HG03095 (cell line): ENCODE measurements around the gene COL23A1.

Experiments used
- ATAC-seq: cut with Tn5 transposase; IDR thresholded peaks from one replicate; pipeline ENCODE4 v1.9.1; 2021; ENCODE audit warnings: moderate library complexity; ENCODE audit not compliant: unreplicated experiment

Gene COL23A1

DNA sequence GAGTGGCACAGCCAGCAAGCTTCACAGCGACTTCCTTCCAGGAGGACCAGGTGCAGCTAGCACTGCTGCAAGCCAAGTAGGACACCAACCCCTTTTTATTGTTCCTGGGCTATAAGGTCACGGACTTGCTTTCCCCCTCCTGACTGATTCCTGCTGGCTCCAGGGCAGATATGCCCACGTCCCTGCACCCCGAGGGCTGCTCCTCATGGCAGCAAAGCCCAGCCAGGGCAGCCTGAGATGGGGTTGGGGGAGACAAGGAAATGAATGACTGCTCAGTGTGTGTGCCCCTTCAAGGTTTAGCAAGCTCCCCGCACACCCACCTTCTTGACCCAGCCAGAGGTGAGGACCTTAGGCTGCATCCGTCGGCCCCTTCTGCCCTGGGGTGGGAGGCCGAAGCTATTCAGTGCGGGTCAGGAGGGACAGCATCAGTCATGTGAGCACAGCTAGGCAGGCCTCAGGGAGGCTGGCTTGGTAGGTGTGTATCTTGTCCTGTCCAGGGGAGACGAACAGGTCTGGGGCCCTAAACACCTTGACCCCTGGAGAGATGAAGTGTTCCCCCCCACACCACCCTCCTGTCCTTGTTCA is 221.4 kb downstream of the COL23A1 start:
- ATAC-seq = no peak

DNA sequence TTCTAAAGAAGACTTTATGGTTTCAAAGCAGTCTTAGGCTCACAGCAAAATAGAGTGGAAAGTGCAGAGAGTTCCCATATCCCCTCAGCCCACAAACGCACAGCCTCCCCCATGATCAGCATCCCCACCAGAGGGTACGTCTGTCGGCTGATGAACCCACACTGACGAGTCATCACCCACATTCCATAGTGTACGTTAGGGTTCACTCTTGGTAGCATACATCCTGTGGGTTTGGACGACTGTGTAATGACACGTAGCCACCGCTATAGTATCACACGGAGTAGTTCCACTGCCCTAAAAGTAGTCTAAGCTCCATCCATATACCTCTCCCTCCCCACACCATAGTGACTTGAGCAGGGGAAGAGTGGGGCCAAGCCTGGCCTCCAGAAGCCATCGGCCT is 221.9 kb downstream of the COL23A1 start:
- ATAC-seq = no peak

DNA sequence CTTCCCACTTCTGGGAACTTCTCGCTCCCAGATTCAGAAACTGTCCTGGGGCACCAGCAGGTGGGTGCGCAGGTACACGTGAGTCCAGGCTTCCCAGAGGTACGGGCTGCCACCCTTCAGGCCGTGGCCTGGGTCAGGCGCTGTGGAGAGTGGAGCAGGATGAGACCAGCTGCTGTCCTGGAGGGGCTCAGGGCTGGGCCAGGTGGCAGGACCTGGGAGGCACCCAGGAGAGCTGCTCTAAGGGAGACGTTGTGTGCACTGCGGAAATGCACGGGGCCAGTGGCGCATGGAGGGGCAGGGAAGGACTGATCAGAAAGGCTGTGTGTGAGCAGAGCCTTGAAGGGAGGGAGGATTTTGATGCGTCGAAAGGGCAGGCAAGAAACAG is 222.5 kb downstream of the COL23A1 start:
- ATAC-seq = no peak

DNA sequence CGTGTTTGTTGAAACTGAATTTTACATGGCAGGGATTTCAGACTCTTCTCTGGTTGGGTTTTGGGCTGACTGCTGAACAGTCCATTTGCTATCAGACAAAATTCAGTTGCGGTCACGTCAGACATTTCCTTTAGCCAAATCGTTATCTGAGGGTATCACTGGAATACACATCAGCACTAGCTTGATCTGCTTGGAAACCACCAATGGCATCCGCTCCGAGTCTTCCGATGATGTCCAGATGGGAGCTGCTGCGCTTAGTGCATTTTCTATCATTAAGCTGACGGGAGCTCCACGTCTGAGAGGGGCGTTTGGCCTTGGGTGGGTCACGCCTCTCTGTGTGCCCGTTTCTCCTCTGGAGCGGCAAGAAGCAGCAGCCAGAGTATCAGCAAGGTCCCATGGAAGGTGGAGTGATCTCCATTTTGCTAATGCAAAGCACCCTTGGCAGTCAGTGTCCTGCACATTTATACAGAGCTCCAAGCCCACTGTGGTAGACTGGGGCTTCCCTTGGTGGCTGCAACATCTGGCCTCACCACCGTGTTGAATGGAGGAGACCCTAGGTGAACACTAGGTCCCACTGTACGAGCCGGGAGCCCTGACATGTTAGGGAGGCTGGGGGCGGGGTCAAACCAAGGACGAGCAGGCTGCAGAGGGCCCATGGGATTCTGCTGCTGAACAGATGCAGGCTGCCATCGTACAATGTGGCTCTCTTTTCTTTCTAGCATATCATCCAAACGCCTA is 223.0 kb downstream of the COL23A1 start:
- no peak for ATAC-seq

DNA sequence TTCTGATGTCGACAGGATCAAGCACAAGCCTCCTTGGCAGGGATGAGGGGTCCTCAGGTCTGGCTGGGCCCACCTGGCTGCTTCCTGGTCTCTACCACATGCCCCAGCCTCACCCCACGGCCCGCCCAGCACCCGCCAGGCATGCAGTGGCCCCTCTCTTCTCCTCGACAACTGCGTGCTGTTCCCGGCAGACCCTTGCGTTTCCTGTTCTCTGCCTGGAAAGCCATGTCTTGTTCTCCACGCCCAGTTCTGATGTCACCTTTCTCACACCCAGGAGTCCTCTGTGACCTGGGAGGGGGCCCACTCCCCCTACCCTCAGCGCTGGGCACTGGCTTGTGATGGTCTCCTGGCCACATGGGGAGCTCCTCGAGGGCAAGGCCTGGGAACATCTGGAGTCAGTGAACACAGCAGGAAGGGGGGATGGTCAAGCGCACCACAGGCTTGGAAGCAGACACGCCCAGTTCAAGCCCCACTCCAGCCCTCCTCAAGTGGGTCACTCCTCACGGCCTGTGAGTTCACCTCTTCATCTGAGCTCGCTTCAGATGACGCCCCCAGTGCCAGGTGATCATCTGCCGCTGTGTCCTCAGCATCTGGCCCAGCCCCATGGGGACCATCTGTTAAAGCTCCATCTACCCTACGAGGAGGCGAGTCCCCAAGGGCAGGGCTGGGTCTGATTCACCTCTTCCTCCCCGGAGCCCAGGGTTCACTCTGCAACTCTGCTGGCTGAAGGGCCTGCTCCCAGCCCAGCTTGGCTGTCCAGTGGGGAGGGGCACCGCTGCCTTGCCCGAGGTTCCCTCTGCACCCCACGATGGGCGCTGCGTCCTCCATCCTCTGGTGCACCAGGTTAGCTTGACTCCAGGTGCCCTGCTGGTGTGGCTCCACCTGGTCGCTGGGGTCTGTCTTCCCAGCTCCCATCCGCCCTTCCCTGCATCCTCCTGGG is 224.4 kb downstream of the COL23A1 start:
- no peak for ATAC-seq

DNA sequence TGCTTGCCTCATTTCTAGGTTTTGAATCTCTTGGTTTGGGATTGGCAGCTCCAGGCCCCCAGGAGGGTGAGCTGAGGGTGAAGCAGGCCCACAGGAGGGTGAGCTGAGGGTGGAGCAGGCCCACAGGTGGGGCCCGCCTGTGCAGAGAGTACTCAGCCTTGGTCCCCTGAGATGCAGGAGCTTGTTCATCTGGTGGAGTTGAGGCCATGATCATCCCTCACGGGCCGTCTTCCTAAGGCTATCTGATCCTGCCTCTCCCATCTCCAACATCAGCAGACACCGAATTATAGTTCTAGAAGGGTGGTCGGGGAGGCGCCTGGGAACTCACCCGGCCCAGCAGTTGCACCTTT is 225.9 kb downstream of the COL23A1 start:
- ATAC-seq = no peak

DNA sequence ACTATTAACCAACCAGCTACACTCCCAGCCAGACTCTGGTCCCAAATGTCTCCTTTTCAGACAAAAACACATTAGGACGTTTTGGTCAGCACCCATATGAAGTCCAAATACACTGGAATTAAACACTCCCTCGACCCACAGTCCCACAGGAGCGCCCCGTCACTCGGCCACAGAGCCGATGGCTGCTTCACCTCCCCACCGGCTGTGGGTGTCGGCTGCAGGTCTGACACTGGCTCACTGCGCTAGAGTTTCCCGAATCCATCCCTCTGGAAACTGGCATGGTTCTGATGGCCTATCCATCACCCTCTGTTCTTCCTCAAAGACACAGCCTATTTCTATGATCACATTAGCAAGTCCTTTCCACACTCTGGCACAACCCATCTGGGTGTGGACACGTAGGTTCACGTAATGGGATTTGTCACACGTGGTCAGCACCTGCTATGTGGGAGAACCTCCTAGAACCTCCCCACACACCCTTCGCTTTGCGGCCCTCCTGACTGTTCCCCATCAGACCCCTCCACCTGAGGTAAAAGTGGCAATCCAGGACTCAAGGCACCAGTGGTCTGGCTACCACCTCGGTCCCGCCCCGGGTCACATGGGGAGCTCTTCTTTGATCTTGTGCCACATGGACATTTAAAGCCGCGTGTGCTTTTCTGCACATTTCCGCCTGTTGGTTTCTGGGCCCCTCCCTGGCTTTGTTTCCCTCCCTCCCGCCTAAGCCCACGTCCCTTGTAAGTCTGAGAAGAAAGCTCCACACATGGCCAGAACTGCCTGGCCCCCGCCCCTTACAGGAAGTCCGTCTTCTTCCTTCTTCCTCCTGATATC is 226.5 kb downstream of the COL23A1 start:
- no peak for ATAC-seq

DNA sequence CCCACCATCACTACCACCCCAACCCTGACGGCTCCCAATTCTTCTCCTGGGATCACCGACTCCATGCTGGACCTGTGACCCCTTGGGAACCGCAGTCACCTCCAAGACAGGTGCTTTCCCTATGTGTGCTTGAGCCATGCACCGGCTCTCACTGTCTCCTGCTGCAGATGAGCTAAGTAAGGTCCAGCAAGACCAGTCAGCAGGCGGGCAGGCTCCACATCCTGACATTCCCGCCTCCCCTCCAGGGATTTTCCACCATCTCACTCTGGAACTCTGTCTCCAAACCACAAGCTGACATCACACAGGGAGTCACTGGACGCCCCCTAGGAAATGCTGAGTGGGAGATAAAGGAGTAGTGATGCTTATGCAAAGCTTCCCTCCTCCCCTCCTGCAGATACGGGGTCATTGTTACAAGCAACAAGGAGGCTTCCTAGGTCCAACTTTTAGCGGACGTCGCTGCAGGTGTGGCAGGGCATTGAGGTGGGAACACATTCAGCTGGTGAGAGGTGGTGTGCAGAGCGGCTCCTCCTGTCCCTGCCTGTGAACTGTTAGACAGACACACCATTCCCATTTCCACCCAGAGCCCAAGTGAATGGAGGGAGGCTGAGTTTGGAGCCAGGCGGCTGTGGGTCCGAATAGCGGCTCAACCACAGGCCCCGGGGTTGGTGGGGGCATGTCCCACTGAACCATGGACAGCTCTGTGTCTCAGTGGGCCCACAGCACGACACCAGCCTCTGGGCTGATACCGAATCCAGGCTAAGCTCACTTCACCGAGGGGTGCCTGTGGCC is 228.3 kb downstream of the COL23A1 start:
- no peak for ATAC-seq

DNA sequence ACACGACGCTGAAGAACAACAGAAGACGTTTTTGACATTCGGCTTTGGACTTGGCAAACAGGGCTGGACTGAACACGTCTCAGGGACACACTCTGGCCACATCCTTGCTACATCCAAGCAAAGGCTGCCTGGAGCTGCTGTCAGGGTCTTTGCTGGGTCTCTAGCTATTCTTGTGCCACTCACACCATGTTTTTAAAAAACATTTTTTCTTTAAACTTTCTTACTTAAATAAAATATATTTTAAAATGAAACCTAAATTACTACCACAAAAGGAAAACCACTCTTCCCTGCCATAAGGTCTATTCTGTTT is 229.3 kb downstream of the COL23A1 start:
- no peak for ATAC-seq

DNA sequence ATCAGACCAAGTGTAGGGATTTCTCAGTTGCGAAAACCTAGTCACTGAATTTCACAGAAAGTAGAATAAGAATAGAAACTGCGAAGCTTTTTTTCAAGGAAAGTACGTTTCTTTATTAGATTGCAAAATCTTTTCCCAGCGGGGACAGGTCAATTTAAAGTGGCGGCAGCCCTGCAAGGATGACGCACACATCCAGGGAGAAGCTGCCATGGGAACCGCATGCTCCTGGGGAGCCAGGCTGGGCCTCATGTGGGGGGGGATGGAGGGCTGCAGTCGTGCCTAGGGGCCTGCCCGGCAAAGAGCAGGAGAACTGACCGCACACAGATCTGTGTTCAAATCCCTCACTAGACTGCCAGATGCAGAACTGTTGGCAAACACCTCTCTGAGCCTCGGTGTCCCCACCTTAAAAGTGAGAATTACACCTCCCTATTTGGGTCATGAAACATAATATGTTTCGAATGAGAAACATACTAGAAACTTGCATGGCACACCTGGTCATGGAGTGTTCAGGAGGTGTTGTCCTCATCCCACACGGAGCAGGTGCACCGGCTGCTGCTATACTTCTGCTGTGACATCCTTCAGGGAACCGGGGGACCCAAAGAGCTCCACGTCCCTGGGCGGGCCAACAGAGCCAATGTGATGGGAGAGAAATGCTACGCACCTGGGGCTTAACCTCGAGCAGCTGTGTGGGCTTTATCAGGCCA is 229.8 kb downstream of the COL23A1 start:
- ATAC-seq = no peak

DNA sequence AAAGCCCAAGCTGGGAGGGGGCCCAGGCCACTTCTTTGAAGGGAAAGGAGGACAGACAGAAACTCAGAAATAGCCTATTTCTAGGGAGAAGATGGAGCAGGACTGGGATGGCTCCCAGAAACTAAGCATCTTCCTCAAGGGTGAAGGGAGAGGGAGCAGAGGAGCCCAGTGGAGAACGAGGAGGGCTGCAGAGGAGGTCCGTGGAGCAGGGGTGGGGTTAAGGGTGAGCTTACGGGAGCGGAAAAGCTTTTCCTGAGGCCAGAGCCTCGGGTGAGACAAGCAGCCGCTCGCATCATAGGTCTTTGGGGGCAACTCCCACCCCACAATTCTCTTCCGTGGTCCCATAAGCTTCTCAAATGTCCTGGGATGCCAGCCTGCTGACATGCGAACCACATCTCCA is 230.5 kb downstream of the COL23A1 start:
- ATAC-seq = no peak

DNA sequence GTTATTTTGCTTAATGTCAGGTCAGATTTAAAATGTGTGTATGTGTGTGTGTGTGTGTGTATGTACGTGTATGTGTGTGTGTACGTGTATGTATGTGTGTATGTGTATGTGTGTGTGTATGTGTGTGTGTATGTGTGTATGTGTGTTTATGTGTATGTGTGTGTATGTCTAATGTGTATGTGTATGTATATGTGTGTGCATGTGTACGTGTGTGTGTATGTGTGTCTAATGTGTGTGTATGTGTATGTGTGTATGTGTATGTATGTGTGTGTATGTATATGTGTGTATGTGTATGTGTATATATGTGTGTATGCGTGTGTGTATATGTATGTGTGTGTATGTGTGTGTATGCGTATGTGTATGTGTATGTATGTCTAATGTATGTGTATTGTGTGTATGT is 232.5 kb downstream of the COL23A1 start:
- ATAC-seq = no peak

DNA sequence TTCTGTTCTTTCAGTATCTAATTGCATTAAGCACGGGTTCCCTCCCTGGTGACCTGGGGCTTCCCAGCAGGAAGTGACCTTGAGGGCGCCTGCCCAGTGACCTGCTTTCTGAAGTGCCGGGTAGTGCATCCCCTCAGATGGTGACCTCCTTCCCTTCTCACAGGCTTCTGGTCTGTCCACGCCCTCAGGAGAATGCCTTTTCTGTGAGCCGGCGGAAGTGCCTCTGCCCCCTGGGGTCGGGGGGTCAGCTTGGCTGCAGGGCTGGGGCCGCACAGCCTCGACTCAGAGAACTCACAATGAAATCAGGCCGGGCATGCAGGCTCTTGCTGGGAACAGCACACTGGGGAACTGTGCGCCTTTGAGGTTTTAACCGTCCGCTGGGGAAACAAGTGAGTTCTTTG is 233.1 kb downstream of the COL23A1 start:
- no peak for ATAC-seq

DNA sequence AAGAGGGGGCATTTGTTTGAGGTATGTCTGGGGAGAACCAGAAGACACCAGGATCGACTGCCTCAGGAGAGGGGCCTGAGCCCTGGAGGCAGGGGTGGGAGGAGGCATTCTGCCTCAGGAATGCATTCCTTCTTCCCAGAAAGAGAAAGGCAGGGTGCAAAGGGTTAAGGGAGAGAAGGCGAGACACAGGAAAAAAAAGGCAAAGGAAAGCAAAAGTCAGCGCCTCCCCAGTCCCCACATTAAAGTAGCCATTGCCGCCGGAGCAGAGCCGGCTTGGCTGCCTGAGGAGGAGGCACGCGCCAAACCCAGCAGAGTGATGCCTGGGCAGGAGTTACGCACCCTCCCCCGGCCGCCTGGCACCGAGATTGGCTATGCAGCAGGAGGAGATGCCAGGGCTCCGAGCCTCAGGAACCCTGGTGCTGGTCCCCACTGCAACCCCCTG is 233.7 kb downstream of the COL23A1 start:
- ATAC-seq = no peak

DNA sequence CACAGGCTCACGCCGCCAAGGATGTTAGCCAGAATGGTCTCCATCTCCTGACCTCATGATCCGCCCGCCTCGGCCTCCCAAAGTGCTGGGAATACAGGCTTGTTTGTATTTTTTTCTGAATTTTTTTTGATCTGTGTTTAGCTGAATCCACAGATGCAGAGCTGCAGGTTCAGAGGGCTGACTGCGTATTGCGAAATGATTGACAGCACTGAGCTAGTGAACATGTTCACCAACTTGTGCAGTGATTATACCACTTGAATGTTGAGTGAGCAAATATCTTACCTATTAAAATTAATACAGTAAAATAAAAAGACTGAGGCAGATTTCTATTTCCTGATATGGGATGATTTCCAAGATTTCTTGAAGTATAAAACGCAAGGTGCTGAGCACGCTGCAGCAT is 234.5 kb downstream of the COL23A1 start:
- ATAC-seq = no peak

DNA sequence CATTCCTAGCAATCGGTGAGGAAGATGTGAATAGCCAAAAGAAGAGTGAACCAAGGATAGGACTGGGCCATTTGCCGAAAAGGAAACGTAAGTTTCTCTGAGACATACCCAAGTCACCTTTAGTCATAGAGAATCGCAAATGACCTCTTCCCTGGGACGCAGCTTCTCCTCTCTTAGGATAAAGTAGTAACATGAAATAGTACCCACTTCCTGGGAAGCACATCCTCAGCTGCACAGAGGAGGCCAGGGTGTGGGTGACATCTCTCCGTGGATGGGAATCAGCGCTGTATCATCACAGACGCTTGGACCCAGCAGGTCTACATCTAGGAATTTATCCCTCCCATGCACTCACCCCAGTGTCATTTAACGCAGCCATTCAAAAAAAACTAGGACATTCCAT is 236.7 kb downstream of the COL23A1 start:
- no peak for ATAC-seq

DNA sequence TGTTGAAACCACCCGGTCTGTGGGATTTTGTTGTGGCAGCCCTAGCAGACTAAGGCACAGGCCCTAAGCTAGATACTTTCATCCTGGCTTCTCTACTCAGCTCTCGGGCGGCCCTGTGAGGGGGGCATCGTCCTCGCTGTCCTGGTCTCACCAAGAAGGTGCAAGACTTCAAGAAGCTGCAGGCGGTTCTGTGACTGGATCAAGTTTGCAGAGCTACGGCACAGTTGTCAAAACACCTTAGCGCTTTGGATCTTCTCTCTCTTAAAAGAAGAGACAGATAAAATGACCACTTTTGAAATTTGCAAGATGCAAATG is 238.2 kb downstream of the COL23A1 start:
- no peak for ATAC-seq

DNA sequence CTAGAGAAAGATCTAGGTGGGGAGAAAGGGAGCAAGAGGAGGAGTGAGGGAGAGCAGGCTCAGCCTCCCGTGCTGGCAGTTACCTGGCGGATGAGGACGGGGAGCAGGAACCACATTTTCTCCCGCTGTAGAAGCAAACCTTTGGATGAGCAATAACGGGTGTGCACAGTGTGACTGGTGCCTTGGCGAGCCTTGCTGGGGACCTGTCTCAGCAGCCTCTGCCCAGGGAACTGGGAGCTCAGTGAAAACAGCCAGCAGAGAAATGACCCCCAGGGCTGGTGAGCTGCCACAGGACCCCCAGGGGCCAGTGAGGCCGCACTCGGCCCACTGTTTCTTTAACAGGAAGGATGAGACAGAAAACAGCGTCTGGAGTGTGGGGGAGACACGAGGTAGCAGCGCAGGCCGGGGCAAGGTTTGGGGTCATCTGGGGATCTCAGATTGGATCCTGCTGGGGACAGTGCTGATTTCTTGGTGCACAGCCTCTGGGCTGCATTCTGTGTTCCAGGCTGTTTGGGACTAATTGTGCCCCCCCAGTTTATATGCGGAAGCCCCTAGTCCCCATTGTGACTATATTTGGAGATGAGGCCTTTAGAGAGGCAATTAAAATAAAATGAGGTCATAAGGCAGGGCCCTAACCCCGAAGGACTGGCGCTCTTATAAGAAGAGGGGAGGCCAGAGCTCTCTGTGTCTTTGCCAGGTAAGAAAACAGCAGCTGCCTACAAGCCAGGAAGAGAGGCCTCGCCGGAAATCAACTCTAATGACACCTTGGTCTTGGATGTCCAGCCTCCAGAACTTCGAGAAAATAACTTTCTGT is 238.8 kb downstream of the COL23A1 start:
- no peak for ATAC-seq
